Transverse colon (tissue), 4 donors: Measurements from ENCODE around the gene ACKR4.

ENCODE experiments used
- EP300 ChIP-seq: sonication (generic); formaldehyde crosslinking; IDR thresholded peaks from one replicate; pipeline ENCODE4 v1.6.1; 2017; ENCODE audit warnings: antibody characterized with exemption, low read depth
- POLR2A ChIP-seq: fragments of 450-650 bp; IDR thresholded peaks from one replicate; pipeline ENCODE4 v1.6.1; 2016; ENCODE audit warnings: antibody characterized with exemption, mild to moderate bottlenecking, moderate library complexity
- POLR2AphosphoS5 ChIP-seq, 3 donors: sonication (generic); formaldehyde crosslinking; IDR thresholded peaks; one replicate each; pipeline ENCODE4 v1.6.1; 2016; ENCODE audit warnings: antibody characterized with exemption in 3 of 3
- TF ChIP-seq, protein P1 (sequence below), 5 experiments: fragments of 200-600 bp in 3 of 5; fragments of 450-650 bp in 2 of 5; sonication (generic) in 3 of 5; IDR thresholded peaks; 1 replicate in 2 of 5; 2 replicates in 3 of 5; pipeline ENCODE4 v1.5.1; 2016 to 2017; ENCODE audit warnings: antibody characterized with exemption in 5 of 5, inconsistent platforms in 3 of 5, mild to moderate bottlenecking in 2 of 5, moderate library complexity in 1 of 5

- TF ChIP-seq, protein P1, sequence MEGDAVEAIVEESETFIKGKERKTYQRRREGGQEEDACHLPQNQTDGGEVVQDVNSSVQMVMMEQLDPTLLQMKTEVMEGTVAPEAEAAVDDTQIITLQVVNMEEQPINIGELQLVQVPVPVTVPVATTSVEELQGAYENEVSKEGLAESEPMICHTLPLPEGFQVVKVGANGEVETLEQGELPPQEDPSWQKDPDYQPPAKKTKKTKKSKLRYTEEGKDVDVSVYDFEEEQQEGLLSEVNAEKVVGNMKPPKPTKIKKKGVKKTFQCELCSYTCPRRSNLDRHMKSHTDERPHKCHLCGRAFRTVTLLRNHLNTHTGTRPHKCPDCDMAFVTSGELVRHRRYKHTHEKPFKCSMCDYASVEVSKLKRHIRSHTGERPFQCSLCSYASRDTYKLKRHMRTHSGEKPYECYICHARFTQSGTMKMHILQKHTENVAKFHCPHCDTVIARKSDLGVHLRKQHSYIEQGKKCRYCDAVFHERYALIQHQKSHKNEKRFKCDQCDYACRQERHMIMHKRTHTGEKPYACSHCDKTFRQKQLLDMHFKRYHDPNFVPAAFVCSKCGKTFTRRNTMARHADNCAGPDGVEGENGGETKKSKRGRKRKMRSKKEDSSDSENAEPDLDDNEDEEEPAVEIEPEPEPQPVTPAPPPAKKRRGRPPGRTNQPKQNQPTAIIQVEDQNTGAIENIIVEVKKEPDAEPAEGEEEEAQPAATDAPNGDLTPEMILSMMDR (IDR thresholded peaks at IDR 0.05): no peak
- TF ChIP-seq POLR2AphosphoS5 (IDR thresholded peaks at IDR 0.05) (no peak), POLR2A (no peak), EP300 (no peak)
These were observed 744 bp upstream of the ACKR4 start for GRCh38 chr3:132596326-132596725.
